Suppressor macrophage (primary cell): ENCODE results near the gene ANO9.

Experiments used
- DNase-seq, 4 experiments: peaks; one replicate each; pipeline ENCODE4 v3.0.0-alpha.2; 2020 to 2022
- total RNA-seq, 17 experiments: gene quantifications; one replicate each; lab custom pipeline; 2026; ENCODE audit warnings: mixed read lengths in 6 of 17, inconsistent platforms in 3 of 17; lab: John Stamatoyannopoulos, UW

The ANO9 gene, protein sequence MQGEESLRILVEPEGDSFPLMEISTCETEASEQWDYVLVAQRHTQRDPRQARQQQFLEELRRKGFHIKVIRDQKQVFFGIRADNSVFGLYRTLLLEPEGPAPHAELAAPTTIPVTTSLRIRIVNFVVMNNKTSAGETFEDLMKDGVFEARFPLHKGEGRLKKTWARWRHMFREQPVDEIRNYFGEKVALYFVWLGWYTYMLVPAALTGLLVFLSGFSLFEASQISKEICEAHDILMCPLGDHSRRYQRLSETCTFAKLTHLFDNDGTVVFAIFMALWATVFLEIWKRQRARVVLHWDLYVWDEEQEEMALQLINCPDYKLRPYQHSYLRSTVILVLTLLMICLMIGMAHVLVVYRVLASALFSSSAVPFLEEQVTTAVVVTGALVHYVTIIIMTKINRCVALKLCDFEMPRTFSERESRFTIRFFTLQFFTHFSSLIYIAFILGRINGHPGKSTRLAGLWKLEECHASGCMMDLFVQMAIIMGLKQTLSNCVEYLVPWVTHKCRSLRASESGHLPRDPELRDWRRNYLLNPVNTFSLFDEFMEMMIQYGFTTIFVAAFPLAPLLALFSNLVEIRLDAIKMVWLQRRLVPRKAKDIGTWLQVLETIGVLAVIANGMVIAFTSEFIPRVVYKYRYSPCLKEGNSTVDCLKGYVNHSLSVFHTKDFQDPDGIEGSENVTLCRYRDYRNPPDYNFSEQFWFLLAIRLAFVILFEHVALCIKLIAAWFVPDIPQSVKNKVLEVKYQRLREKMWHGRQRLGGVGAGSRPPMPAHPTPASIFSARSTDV
- 0 to 2.6 (median 0.07) reads per million in 17 experiments for total RNA-seq

DNA sequence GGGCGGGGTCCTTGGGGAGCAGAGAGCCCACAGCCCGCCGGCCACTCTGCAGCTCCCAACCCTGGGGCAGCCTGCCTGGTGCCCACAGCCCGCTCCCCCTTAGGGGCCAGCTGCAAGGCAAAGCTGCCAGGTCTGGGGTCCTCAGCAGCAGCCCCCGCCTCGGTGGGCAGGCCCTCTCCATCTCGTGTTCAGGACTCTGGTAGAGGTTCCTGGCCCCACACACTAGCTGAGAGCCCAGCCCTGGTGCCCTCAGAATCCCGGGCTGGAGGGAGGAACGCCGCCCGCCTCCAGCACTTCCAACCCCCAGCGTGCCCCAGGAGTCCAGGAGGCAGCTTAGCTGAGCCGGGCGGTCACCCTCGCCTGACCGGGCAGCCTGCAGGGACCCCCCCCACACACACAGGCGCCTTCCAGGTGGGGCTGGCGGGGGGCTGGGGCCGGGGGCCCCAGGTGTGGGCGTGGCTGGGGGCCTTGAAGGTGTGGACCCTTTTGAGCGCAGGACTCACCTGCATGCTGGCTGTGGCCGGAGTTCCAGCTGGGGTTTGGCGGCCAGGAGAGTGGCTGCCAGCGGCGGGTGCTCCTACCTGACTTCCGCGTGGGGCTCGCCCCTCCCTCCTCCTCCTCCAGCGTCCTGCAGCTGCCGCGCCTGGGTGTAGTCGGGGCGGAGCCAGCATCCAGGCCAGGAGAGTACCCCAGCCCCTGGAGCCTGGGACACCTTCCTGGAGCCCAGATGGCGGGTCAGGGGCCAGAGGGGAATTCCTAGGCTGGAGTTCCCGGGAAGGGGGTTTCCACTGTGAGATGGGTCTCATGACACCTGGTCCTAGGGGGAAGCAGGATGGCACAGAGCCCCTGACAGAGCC is at the start of gene ANO9:
Gene ANO9, minus strand, starts transcription at position 594 of the 857 bp plus-strand sequence. Its CDS starts 85 bp downstream, at position 509.
- peak in 1 of 4 experiments; percentile 22 for DNase-seq

DNA sequence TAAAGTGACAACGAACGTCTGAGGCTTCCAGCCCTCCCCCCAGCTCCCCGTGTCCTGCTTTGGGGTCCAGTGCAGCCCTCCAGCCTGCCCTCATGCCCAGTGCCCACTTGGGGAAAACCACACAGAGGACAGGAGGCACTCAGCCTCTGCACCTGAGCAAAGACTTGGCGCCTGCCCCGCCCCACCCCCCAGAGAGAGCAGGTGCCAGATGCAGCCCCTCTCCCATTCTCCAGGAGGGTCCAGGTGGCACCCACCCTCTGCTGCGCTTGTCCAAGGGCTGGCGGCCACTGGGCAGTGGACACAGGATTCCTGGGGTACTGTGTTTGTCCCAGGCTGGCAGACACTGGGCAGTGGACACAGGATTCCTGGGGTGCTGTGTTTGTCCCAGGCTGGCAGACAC is 49.5 kb upstream of the ANO9 start:
- no peak for DNase-seq

DNA sequence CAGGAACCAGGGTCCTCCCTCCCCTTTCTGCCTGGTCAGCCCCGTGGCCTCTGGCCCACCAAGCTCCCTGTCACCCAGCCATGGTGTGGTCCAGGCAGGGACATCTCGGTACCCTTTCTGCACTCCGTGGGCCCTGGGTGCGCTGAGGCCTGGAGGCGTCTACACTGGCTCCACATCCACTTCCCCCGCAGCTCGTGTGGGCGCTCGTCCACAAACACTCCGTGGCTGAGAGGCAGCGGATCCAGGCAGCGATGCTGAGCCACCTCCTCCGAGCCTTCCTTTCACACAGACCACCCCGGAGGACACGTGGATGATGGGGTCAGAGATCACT is 49.1 kb upstream of the ANO9 start:
- DNase-seq = no peak

DNA sequence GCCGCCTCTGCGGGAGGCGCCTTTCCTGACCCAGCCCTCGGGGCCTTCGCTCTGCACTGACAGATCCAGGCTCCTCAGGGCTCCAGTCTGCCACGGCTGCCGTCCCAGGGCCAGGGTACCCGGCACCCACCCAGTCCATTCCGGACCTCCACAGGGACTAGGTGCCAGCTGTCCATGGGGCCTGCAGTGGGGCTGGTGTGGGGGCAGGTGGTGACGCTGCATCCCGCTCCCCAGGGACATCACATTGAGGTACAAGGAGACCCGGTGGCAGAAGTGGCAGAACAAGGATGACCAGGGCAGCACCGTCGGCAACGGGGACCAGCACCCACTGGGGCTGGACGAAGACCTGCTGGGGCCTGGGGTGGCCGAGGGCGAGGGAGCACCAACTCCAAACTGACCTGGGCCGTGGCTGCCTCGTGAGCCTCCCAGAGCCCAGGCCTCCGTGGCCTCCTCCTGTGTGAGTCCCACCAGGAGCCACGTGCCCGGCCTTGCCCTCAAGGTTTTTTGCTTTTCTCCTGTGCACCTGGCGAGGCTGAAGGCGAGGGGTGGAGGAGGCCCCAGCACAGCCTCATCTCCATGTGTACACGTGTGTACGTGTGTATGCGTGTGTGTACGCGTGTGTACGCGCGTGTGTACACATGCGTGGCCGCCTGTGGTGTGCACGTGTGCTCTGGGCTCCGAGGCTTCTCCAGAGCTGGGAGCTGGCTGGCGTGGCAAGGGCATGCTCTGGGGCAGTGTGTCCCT is 48.5 kb upstream of the ANO9 start:
- no peak for DNase-seq

DNA sequence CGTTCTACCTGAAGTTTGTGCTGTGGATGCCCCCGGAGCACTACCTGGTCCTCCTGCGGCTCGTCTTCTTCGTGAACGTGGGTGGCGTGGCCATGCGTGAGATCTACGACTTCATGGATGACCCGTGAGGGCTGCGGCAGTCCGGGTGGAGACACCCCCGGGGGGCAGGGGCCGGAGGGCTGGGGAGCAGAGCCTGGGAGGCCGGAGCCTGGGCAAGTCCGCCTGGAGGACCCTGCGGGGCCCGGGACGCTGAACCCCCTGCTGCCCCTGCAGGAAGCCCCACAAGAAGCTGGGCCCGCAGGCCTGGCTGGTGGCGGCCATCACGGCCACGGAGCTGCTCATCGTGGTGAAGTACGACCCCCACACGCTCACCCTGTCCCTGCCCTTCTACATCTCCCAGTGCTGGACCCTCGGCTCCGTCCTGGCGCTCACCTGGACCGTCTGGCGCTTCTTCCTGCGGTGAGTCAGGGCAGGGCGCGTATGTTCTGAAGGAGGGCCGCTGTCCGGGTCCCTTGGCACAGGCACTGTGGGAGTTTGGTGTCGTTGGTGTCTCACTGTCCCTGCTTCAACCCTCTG is 47.9 kb upstream of the ANO9 start:
- DNase-seq = no peak

DNA sequence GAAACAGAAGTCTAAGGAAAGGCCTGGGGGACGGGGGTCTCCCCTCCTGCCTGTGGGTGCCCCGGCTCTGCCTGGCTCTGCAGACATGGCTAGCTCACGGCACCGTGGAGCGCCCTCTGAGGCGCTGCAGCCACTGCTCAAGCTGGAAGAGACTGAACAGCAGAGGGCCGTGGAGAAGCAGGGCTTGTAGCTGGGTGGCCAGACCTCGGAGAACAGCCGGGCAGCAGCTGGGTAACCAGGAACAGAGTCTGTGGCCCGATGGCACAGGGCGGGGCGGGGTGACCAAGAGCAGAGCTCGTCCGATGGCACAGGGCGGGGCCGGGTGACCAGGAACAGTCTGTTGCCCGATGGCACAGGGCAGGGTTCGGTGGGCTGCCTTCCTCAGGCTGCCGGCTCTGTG is 47.2 kb upstream of the ANO9 start:
- no peak for DNase-seq

DNA sequence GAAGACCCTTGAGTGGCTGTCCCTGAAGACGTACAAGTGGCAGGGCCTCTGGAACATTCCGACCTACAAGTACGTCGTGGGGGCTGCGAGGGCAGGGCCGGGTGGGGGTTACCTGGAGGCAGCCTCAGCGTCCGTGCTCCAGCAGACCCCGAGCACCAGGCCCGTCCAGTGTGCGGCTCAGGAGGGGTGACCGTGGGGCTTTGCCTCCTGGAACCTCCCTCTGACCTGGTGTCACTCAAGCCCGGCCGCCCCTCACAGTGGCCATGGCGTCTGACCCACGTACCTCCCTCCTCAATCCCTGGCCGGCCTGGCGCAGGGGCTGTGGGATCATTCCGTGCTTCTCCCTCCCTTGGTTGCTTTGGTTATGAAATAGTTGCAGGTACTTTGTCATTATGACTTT is 46.8 kb upstream of the ANO9 start:
- no peak for DNase-seq

DNA sequence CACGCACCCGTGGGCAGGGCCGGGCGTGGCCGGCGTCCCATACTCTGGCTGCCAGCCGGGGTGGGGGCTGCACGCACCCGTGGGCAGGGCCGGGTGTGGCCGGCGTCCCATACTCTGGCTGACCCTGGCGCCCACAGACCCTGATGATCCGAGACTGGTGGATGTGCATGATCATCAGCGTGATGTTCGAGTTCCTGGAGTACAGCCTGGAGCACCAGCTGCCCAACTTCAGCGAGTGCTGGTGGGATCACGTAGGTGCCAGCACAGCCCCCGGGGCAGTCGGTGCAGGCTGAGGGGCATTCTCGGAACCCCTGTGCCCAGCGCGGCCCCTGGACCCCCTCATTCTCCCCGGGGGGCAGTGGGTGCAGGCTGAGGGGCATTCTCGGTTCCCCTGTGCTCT is 46.3 kb upstream of the ANO9 start:
- no peak for DNase-seq

DNA sequence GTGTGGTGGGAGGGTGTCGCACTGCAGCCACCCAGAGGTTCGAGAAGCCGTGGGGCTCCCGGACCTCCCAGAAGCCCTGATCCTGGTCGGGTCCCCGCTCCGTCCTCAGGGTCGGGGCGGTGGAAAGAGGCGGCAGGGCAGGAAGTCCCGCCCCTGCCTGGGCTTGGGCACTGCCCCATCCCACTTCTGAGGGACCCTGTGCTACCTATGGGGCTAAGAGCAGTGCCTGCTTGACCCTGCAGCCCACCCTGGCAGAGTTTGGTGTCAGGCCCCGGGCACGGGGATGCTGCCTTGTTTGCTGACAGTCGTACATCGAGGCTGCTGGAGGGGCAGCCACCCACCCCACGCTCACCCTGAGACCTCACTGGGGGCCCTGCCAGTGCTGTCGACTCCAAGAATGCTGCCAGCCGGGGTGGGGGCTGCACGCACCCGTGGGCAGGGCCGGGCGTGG is 45.8 kb upstream of the ANO9 start:
- DNase-seq = no peak

DNA sequence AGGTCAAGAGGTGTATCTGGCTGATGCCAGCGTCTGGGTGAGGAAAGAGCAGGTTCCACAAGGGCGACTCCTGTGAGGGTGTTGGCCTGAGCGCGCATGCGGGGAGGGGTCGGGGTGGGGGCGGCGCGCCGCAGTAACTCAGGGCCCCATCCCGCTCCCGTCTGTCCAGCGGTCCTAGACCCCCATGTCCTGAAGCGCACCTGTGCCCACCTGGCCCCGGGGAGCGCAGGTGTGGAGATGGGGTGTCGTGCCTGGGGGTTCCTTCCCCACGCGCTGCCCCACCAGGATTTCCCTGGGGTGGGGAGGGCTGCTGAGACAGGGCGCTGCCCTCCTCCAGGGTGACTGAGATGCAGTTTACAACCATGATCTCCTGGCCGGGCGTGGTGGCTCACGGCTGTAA is 44.4 kb upstream of the ANO9 start:
- DNase-seq = no peak

DNA sequence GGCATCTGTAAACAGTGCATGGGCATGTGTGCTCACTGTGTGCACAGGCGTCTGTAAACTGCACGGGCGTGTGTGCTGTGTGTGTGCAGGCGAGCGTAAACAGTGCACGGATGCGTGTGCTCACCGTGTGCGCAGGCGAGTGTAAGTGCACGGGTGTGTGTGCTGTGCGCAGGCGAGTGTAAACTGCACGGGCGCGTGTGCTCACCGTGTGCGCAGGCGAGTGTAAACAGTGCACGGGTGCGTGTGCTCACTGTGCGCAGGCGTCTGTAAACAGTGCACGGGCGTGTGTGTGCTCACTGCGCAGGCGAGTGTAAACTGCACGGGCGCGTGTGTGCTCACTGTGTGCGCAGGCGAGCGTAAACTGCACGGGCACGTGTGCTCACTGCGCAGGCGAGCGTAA is 42.8 kb upstream of the ANO9 start:
- DNase-seq = no peak

DNA sequence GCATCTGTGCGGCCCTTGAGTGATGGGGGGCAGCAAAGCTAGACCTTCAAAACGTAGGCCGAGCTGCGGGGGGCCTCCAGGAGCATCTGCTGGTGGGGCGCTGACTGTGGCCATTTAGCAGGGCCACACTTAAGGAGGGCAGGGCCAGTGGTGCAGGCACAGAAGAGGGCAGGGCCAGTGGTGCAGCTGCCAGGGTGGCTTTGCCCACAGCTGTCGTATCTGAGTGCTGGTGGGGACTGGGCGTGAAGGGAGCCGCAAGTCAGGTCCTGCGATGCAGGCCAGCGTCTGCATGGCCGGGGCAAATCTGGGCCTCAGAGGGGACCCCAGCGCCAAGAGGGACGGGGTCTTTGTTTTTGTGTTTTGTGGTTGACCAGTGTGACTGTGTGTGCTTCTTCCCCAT is 37.5 kb upstream of the ANO9 start:
- DNase-seq = no peak

DNA sequence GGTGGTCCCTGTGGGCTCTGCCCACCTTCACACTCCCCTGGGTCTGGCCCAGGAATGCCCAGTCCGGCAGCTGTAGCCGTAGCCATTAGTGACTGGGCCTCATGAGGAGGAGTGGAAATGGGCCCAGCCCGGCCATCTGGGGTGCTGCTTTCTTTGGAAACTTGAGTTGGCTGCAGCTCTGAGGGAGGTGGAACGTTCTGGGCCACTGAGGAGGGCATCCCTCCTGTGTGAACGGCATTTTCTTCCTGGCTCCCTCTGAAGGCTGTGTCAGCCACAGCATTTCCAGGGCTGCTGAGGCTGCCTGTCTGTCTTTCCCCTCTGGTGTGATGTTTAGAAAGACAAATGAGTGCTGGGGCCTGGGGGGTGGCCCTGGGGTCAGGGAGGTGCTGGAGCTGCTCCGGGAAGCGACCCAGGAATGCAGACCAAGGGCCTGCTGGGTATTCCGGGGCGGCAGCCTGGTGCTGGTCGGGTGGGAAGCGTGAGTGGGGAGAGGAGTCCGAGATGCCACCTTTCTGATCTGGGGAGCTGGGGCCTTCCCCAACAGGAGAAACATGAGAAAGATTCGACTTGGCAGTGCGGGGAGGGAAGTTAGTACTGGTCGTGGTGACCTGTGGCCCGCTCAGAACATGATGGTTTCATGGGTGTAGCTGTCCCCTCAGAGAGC is 35.4 kb upstream of the ANO9 start:
- DNase-seq = no peak

DNA sequence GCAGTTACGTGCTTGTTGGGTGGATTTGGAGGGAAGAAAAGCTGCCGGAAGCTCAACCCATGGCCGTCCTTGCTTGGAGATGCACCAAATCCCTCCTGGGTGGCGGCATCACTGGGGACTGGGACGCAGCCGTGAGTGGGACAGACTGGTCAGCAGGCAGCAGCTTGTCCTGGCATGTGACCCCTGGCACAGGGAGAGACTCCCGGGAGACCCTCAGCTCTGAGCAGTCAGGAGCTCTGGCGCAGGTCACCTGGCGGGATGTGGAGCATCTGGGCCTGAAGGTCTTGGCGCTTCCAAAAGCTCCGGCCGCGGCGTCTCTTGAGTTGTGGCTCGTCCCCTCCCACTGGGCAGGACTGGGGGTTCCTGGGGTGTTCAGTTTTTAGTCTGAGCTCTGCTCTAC is 34.6 kb upstream of the ANO9 start:
- DNase-seq = no peak

DNA sequence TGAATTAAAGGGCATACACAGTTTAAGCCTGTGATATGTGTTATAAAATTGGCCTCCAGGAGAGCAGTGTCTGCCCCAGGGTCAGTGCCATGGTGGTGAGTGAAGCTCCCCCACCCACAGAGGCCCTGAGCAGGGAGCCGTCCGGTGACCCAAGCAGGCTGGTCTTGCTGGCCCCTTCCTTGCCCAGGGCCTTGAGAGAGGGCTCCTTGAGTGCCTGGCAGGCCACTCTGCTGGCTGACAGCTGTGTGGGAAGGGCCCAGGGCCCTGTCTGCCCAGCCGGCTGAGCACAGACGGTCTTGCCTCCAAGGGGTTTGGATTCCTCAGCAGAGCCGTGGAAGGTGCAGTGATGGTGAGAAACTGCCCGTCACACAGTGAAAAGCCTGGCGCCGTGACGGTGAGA is 34.1 kb upstream of the ANO9 start:
- no peak for DNase-seq

DNA sequence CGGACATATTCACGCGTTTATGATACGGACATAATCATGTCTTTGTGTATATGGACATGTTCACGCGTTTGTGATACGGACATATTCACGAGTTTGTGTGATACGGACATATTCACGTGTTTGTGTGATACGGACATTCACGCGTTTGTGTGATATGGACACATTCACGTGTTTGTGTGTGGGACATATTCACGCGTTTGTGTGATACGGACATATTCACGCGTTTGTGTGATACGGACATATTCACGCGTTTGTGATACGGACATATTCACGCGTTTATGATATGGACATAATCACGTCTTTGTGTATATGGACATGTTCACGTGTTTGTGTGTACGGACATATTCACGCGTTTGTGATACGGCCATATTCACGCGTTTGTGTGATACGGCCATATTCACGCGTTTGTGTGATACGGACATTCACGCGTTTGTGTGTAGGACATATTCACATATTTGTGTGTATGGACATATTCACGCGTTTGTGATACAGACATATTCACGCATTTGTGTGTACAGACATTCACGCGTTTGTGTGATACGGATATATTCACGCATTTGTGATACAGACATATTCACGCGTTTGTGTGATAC is 33.2 kb upstream of the ANO9 start:
- no peak for DNase-seq

DNA sequence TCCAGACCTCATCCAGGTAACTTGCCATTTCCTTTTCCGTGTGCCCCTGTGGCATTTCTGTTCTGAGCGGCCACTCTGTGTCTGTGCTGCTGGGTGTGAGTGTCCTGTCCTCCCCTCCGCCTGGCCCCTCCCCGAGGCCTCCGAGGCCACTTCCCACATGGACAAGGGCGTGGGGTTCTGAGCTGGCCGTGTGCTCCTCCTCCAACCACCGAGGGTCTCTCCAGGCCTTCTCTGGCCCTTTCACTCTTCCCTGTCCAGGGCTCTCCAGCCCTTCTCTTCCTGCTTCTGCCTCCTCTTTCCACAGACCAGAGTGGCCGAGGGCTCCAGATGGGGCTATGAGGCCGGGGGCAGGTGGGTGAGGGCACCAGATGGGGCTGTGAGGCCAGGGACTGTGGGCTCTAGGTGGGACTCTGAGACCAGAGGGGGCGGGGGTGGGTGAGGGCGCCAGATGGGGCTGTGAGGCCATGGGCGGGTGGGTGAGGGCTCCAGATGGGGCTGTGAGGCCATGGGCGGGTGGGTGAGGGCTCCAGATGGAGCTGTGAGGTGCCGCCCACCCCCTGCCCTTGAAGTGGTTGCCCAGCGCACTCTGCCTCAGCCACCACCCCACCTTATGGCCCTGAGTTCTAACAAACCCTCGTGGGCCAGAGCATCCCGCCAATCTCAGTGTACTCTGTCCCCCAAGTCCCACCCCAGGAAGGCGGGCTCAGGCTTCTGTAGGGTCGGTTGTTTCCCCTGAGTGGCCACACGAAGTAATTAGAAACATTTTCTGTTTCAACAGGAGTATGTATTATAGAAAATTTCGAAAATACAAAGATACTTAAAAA is 32.4 kb upstream of the ANO9 start:
- no peak for DNase-seq

DNA sequence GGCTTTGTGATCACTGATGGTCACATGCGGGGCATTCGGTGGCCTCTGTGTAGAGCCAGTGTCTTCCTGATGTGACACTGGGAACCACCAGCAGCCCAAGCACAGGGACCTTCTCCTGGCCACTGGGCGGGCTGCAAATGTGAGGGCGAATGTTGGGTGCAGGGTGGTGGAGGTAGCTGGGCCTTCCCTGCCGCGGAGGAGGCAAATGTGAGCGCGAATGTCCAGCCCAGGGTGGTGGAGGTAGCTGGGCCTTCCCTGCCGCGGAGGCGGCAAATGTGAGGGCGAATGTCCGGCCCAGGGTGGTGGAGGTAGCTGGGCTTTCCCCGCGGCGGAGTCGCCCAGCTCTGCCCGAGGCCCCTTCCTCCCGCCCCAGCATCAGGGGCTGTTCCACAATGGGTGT is 31.6 kb upstream of the ANO9 start:
- DNase-seq = no peak

DNA sequence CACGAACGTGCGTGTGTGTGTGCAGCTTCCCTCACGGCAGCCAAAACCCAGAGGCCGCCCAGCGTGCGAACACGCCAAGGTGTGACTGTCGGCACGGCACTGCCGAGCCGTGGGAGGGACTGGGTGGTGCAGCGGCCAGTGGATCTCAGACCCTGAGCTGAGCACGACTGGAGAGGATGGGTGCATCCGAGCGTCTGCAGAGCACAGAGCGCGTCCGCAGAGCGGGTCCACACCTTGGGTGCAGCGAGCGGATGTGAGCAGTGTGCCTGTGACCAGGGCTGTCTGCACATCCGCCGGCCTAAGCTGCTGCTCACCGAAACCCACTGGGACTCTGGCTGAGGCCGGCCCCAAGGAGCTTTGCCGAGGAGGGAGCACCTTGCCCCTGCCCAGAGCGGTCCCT is 31.0 kb upstream of the ANO9 start:
- no peak for DNase-seq

DNA sequence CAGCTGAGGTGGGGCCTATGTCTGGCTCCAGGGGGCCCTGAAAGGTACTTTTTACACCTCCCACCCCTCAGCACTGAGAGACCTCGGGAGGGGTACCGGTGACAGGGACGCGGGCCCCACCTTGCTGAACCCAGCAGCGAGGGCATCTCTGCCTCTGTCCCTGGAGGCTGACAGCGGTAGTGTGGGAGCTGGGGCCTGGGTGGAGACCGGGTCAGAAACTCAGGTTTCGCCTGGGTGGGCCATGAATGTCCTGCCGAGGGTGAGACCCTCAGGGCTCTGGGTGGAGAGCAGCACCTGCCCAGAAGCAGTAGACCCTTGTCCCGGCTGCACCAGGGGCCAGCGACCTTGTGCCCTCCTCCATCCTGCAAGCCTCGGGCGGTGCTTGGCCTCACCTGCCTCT is 30.5 kb upstream of the ANO9 start:
- DNase-seq = no peak
